KMS-11 (cell line): ENCODE results near the gene PEX16.

Experiments used
- H2AFZ ChIP-seq: fragments of 200-600 bp; sonication (generic); 2 replicates; pipeline ENCODE4 v1.6.1; 2016; ENCODE audit warnings: antibody characterized with exemption, mixed run types, low read depth
- H3K27ac ChIP-seq: fragments of 200-600 bp; sonication (generic); 2 replicates; pipeline ENCODE4 v1.6.1; 2016; ENCODE audit warnings: mild to moderate bottlenecking, mixed run types
- H3K27me3 ChIP-seq: fragments of 200-600 bp; sonication (generic); 2 replicates; pipeline ENCODE4 v1.6.1; 2017; ENCODE audit warnings: mild to moderate bottlenecking, low read depth, mixed run types, moderate library complexity; ENCODE audit not compliant: insufficient read depth
- H3K36me3 ChIP-seq: fragments of 200-600 bp; sonication (generic); 2 replicates; pipeline ENCODE4 v1.6.1; 2017; ENCODE audit warnings: mild to moderate bottlenecking, mixed run types; ENCODE audit not compliant: insufficient read depth
- H3K4me1 ChIP-seq: fragments of 200-600 bp; sonication (generic); 2 replicates; pipeline ENCODE4 v1.6.1; 2016; ENCODE audit warnings: mild to moderate bottlenecking, low read depth, mixed run types; ENCODE audit not compliant: poor library complexity, severe bottlenecking
- H3K4me2 ChIP-seq: fragments of 200-600 bp; sonication (generic); 2 replicates; pipeline ENCODE4 v1.7.0; 2016; ENCODE audit warnings: mild to moderate bottlenecking, mixed run types
- H3K4me3 ChIP-seq: fragments of 200-600 bp; sonication (generic); IDR thresholded peaks from 2 replicates; pipeline ENCODE4 v1.6.1; 2017; ENCODE audit warnings: low read depth, low read length, mixed read lengths; ENCODE audit not compliant: insufficient read depth
- H3K79me2 ChIP-seq: fragments of 200-600 bp; sonication (generic); 2 replicates; pipeline ENCODE4 v1.6.1; 2016; ENCODE audit warnings: low read depth, mixed run types; ENCODE audit not compliant: insufficient read depth
- H3K9ac ChIP-seq: fragments of 200-600 bp; sonication (generic); 2 replicates; pipeline ENCODE4 v1.6.1; 2016; ENCODE audit warnings: mild to moderate bottlenecking, mixed run types
- H4K20me1 ChIP-seq: fragments of 200-600 bp; sonication (generic); 2 replicates; pipeline ENCODE4 v1.6.1; 2016; ENCODE audit warnings: mild to moderate bottlenecking, mixed run types; ENCODE audit not compliant: insufficient read depth
- TF ChIP-seq, protein P1 (sequence below): fragments of 200-600 bp; sonication (generic); conservative IDR thresholded peaks from 2 replicates; pipeline ENCODE4 v1.6.1; 2017; ENCODE audit warnings: low read depth, mild to moderate bottlenecking, antibody characterized with exemption, low read length, moderate library complexity, mixed read lengths

Gene PEX16

DNA sequence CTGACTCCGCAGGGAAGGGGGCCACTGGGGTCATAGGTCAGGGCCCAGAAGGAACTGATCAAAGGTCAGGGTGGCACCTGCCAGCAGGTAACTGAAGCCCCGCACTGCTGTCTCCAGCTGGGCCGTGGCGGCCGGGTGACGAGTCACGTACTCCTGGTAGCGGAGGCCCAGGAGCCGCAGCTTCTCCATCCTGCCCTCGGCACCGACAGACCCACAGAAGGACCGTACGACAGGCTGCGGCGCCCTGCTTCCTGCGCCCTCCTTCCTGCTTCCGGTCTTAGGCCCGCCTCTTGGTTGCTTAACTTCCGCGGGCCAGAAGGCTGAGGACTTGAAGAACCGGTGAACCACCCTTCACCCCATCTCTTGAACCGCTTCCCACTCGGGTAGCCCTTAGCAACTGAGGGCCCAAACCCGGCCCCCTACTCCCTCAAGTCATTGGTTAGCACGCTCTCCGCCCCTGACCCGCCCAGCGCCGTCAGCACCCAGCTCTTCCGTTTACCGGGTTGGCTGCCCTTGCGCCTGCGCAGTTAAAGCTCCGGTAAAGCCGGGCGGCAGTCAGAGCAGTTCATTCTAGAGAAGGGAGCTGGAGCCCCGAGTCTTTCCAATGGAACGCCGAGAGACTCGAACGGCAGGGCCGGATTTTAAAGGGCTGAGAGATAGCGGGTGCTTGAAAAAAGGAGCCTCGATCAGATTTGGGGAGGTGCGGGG, at the start of gene PEX16:
Gene PEX16 (minus strand): TSS at position 255 of the 708 bp plus-strand sequence. CDS start 66 bp downstream, at position 189.
- H3K79me2 ChIP-seq, result peaks cover 14% of the 10 kb centered on the region
- H3K9ac ChIP-seq, result peak within 1 kb of the TSS; percentile 41
- TF ChIP-seq, protein P1, sequence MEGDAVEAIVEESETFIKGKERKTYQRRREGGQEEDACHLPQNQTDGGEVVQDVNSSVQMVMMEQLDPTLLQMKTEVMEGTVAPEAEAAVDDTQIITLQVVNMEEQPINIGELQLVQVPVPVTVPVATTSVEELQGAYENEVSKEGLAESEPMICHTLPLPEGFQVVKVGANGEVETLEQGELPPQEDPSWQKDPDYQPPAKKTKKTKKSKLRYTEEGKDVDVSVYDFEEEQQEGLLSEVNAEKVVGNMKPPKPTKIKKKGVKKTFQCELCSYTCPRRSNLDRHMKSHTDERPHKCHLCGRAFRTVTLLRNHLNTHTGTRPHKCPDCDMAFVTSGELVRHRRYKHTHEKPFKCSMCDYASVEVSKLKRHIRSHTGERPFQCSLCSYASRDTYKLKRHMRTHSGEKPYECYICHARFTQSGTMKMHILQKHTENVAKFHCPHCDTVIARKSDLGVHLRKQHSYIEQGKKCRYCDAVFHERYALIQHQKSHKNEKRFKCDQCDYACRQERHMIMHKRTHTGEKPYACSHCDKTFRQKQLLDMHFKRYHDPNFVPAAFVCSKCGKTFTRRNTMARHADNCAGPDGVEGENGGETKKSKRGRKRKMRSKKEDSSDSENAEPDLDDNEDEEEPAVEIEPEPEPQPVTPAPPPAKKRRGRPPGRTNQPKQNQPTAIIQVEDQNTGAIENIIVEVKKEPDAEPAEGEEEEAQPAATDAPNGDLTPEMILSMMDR, result no peak
- H2AFZ ChIP-seq, result peak within 1 kb of the TSS; percentile 89
- H3K4me2 ChIP-seq, result peak within 1 kb of the TSS; percentile 100
- H4K20me1 ChIP-seq, result no peaks in the 10 kb centered on the region
- H3K4me3 ChIP-seq, result no peak within 1 kb of the TSS
- no peaks in the 10 kb centered on the region for H3K27me3 ChIP-seq
- H3K36me3 ChIP-seq, result no peaks in the 10 kb centered on the region
- H3K27ac ChIP-seq, result peak within 1 kb of the TSS; percentile 68
- H3K4me1 ChIP-seq, result peaks cover 16% of the 10 kb centered on the region

DNA sequence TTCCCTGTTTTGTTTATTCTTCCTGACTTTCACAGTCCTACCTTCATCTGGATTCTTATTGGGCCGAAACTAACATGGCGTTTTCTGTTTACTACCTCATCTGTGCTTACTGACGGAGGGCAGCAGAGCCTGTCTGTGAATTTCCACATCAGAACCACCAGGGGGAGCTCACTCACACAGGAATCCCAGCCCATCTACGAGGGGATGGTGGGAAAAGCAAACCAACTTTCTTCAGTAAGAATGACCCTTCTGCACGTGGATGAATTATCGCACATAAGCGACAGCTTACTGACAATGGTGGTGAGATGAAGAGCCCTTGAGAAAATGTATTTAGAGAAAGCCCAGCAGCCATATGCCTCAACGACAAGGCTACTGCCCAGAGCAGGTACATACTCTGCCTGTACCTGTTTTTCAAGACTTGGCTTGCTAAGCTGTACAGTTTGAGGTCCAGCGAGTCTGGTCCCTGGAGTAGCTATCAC, 47.3 kb upstream of the PEX16 start:
- Histone ChIP-seq H3K4me1 (peaks cover 4% of the 10 kb centered on the region), H3K4me3 (no peak overlapping the region), H4K20me1 (no peaks in the 10 kb centered on the region), H2AFZ (peak overlapping the region; percentile 42; the same call in 1 of the 2 replicates), H3K27me3 (no peaks in the 10 kb centered on the region), H3K4me2 (peak overlapping the region; percentile 56), H3K27ac (no peak overlapping the region), H3K79me2 (no peaks in the 10 kb centered on the region), H3K36me3 (no peaks in the 10 kb centered on the region), H3K9ac (no peak overlapping the region)
- TF ChIP-seq, protein P1, result peak; percentile 98

DNA sequence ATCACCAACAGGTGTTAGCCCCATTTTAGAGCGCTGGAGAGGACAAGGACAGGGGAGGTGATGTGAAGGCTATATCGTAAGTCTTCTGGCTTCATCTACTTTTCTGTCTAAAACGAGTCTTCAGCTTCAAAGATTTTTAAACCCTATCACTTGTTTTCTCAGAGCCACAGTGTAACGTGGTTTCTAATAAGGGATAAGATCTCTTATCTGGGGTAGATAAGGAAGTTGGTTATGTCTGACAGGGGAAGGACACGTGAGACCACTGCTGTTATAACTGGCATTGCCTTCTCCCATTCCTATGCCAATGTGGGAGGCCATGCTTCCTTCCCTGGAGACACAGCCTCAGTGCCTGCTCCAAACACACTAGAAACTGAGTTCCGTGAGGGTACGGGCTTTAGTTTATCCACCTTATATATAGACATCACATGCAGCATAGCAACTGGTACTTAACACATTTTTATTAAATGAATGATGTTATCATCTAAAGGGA, 44.1 kb upstream of the PEX16 start:
- Histone ChIP-seq H3K27me3 (no peaks in the 10 kb centered on the region), H3K79me2 (no peaks in the 10 kb centered on the region), H3K4me3 (no peak overlapping the region), H3K4me1 (peaks cover 4% of the 10 kb centered on the region), H3K27ac (no peak overlapping the region), H2AFZ (no peak overlapping the region), H3K36me3 (no peaks in the 10 kb centered on the region), H3K9ac (no peak overlapping the region), H3K4me2 (no peak overlapping the region), H4K20me1 (no peaks in the 10 kb centered on the region)
- TF ChIP-seq, protein P1, result no peak

DNA sequence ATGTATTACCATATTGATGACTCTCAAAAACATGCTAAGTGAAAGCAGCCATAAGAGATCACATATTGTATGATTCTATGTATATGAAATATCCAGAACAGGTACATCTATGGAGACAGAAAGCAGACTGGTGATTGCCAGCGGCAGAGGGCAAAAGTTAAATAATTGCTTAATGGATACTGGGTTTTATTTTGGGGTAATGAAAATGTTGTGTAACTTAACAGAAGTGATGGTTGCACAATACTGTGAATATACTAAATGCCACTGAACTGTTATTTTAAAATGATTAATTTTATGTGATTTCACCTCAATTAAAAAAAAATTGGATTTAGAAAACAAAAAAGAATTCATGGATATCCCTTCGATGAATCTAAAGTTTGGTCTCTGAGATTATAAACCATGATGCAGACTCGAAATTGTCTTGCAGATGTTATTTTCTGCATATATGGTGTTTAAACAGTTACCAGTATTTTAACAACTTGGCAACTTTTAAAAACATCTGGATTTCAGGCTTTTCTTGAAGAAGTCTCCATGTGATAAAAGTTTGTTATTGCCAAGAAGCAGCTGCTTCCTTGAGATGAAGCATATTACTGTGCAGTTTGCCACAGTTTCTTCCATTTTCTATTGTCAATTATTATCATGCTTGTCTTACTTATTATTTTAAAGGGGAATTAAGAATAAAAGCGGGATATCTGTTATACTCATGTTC, 42.9 kb upstream of the PEX16 start:
- Histone ChIP-seq H2AFZ (no peak overlapping the region), H3K4me3 (no peak overlapping the region), H3K27ac (no peak overlapping the region), H3K9ac (no peak overlapping the region), H3K27me3 (no peaks in the 10 kb centered on the region), H3K36me3 (no peaks in the 10 kb centered on the region), H3K4me1 (peaks cover 4% of the 10 kb centered on the region), H4K20me1 (no peaks in the 10 kb centered on the region), H3K79me2 (no peaks in the 10 kb centered on the region), H3K4me2 (no peak overlapping the region)
- TF ChIP-seq, protein P1, result no peak
